Measurements from ENCODE around the gene ITPKC.

DNA sequence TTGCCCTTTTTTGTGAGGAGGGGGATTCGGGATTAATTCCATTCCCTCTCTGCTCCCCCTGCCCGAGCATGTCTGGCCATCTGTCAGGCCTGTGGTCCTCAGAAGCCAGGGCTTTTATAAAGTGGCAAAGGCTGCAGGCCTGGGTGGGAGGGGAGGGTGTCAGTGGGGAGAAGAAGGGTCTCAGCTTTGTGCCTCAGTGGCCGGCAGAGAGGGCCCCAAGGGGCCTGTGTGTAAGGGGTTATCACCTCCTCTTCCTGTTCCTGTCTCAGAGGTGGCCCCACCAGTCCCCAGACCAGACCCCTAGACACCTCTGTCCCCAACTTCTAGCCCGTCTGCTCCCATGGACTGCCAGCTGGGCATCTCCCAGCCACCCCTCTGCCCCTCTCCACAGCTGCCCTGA, 23.0 kb upstream of the ITPKC start:
- TF ChIP-seq, protein P1, sequence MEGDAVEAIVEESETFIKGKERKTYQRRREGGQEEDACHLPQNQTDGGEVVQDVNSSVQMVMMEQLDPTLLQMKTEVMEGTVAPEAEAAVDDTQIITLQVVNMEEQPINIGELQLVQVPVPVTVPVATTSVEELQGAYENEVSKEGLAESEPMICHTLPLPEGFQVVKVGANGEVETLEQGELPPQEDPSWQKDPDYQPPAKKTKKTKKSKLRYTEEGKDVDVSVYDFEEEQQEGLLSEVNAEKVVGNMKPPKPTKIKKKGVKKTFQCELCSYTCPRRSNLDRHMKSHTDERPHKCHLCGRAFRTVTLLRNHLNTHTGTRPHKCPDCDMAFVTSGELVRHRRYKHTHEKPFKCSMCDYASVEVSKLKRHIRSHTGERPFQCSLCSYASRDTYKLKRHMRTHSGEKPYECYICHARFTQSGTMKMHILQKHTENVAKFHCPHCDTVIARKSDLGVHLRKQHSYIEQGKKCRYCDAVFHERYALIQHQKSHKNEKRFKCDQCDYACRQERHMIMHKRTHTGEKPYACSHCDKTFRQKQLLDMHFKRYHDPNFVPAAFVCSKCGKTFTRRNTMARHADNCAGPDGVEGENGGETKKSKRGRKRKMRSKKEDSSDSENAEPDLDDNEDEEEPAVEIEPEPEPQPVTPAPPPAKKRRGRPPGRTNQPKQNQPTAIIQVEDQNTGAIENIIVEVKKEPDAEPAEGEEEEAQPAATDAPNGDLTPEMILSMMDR (conservative IDR thresholded peaks at IDR 0.05 in 1 of 2, IDR thresholded peaks at IDR 0.05 in 1 of 2; ENCODE audit: extremely low read depth in 1 of 2, insufficient read depth in 1 of 2, low read depth in 1 of 2, low read length in 2 of 2), result no peak
- no peak for TF ChIP-seq EZH2 (IDR thresholded peaks at IDR 0.05; ENCODE audit: borderline replicate concordance, low read length)

Measured in mammary epithelial cell (primary cell).